Prostate gland (tissue), 2 donors: Measurements from ENCODE around the gene DHRS7B. TPM values are rescaled to one million over a fixed set of nuclear protein-coding genes. Genes with fewer than 3 reads are reported as not detected.
"Not testable (repeated sequence)": the region's sequence is repeated elsewhere in the genome, so short reads cannot be mapped to it uniquely, and the experiment has no call there.

Experiments
- DNase-seq: peaks from one replicate; pipeline ENCODE4 v3.0.0-alpha.2; 2019; ENCODE audit warnings: low spot score
- H3K27ac ChIP-seq, 2 donors: fragments of 200-600 bp; sonication (generic); 2 replicates each; pipeline ENCODE4 v1.5.1; 2017 to 2019
- H3K27me3 ChIP-seq: fragments of 200-600 bp; sonication (generic); replicated peaks from 2 replicates; pipeline ENCODE4 v1.5.1; 2019; ENCODE audit not compliant: insufficient read depth
- H3K36me3 ChIP-seq, 2 donors: fragments of 200-600 bp; sonication (generic); 1 replicate in 1 of 2; 2 replicates in 1 of 2; pipeline versions ENCODE4 v1.5.1 to v1.8.1; 2017 to 2019
- H3K4me1 ChIP-seq: fragments of 200-600 bp; sonication (generic); replicated peaks from 2 replicates; pipeline ENCODE4 v1.5.1; 2019
- H3K4me3 ChIP-seq, 2 donors: fragments of 200-600 bp; sonication (generic); 2 replicates each; pipeline ENCODE4 v1.5.1; 2017 to 2019
- H3K9me3 ChIP-seq: fragments of 200-600 bp; sonication (generic); 2 replicates; pipeline ENCODE4 v1.5.1; 2017
- POLR2A ChIP-seq: fragments of 450-650 bp; IDR thresholded peaks from one replicate; pipeline ENCODE4 v1.6.1; 2016; ENCODE audit warnings: antibody characterized with exemption, mild to moderate bottlenecking
- POLR2AphosphoS5 ChIP-seq: sonication (generic); formaldehyde crosslinking; IDR thresholded peaks from one replicate; pipeline ENCODE4 v1.6.1; 2017; ENCODE audit warnings: antibody characterized with exemption
- WGBS: methylation state at CpG from one replicate; pipeline ENCODE4 v1.1.5; 2018; 5-methylcytosine and 5-hydroxymethylcytosine counted together
- intact Hi-C: fragments of 100-400 bp; cut with DNase I; formaldehyde crosslinking; loops from one replicate; pipeline ENCODE4 v1.14.2; 2022
- total RNA-seq, 2 donors: library from RNA; depleted of rRNA; stranded (reverse); fragments of >200 nt; gene quantifications; one replicate each; pipeline ENCODE4 v1.1.0, GENCODE V29; 2016
- TF ChIP-seq, protein P1 (sequence below), 4 experiments: fragments of 200-600 bp in 2 of 4; fragments of 450-650 bp in 2 of 4; sonication (generic) in 2 of 4; IDR thresholded peaks; 1 replicate in 3 of 4; 2 replicates in 1 of 4; pipeline ENCODE4 v1.5.1; 2016 to 2019; ENCODE audit warnings: antibody characterized with exemption in 4 of 4, mild to moderate bottlenecking in 2 of 4, moderate library complexity in 2 of 4

DHRS7B gene
- total RNA-seq, 2 donors from 2014 or later: 52.1 to 67.5 TPM

DNA sequence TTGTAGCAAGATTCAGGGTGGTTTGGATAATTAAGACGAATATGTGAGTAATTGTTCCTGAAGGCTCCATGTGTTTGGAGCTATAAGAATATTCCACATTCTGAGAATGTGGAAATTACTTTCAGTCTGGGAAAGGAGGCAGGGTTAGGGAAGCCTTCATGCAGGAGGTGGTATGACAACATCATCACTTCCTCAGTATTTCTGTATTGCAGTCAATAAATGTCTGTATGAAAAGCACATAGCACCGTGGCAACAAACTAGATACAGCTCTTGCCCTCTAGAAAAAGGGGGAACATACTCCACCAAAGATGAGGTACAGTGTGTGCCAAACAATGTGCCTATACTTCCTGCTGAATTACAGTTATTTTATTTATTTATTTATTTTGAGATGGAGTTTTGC, 26.1 kb upstream of the DHRS7B start:
- no peak for DNase-seq
- no peak overlapping the region for H3K27ac ChIP-seq
- intact Hi-C loops: no loop called here
- H3K4me3 ChIP-seq: no peak overlapping the region
- TF ChIP-seq POLR2A (no peak), POLR2AphosphoS5 (no peak)
- TF ChIP-seq, protein P1, sequence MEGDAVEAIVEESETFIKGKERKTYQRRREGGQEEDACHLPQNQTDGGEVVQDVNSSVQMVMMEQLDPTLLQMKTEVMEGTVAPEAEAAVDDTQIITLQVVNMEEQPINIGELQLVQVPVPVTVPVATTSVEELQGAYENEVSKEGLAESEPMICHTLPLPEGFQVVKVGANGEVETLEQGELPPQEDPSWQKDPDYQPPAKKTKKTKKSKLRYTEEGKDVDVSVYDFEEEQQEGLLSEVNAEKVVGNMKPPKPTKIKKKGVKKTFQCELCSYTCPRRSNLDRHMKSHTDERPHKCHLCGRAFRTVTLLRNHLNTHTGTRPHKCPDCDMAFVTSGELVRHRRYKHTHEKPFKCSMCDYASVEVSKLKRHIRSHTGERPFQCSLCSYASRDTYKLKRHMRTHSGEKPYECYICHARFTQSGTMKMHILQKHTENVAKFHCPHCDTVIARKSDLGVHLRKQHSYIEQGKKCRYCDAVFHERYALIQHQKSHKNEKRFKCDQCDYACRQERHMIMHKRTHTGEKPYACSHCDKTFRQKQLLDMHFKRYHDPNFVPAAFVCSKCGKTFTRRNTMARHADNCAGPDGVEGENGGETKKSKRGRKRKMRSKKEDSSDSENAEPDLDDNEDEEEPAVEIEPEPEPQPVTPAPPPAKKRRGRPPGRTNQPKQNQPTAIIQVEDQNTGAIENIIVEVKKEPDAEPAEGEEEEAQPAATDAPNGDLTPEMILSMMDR (IDR thresholded peaks at IDR 0.05): no peak
- no peaks in the 10 kb centered on the region for H3K9me3 ChIP-seq
- no peaks in the 10 kb centered on the region for H3K36me3 ChIP-seq
- WGBS: 73% methylated on average over 2 of the region's 2 CpGs
- H3K4me1 ChIP-seq: no peaks in the 10 kb centered on the region
- no peaks in the 10 kb centered on the region for H3K27me3 ChIP-seq

DNA sequence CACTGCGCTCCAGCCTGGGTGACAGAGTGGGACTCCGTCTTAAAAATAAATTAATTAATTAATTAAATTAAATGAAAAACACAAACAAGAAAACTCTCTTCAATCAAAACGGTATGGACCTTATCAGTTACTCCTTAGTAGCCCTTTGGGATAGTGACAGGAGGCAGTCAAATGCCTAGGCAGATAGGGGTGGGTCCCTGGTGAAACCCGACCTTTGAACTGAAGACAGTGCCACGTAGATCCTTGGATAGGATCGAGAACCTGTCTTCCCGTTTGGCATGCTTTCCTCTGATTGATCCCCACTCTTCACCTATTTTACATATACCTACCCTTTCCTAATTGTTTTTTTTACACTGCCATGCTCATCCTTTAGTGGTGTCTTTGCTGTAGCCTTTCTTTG, 22.2 kb upstream of the DHRS7B start:
- Histone ChIP-seq H3K27me3 (no peaks in the 10 kb centered on the region), H3K36me3 (no peaks in the 10 kb centered on the region), H3K4me1 (no peaks in the 10 kb centered on the region), H3K4me3 (no peak overlapping the region), H3K9me3 (no peaks in the 10 kb centered on the region), H3K27ac (no peak overlapping the region)
- intact Hi-C loops: no loop called here
- TF ChIP-seq, protein P1 (IDR thresholded peaks at IDR 0.05): no peak
- no peak for TF ChIP-seq POLR2AphosphoS5
- no peak for TF ChIP-seq POLR2A
- DNase-seq: no peak
- 85% methylated on average over 7 of the region's 7 CpGs for WGBS

DNA sequence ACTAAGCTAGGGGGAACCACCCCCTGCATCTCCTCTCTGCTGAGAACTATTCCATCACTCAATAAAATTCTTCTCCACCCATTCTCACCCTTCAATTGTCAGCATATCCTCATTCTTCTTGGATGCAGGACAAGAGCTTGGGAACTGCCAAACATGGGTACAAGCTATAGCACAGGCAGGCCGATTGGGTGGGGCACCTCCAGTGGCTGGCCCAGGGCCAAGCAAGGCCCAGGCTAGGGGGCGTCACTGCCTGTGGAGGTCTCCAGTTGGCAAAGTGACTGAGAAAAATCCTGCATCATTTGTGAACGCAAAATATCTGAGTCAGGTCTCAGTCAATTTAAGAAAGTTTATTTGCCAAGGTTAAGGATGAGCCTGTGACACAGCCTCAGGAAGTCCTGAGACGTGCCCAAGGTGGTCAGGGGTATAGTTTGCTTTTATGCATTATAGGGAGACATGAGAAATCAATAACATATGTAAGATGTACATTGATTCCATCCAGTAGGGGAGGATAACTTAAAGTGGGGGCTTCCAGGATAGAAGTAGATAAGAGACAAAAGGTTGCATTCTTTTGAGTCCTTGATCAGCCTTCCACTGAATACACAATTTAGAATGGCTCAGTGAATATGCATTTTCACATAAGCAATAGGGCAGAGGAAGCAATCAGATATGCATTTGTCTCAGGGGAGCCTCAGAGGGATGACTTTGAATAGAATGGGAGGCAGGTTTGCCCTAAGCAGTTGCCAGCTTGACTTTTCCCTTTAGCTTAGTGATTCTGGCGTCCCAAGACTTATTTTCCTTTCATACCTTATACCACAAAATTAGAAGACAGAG, 21.5 kb upstream of the DHRS7B start:
- no peaks in the 10 kb centered on the region for H3K27me3 ChIP-seq
- WGBS: 69% methylated on average over 5 of the region's 5 CpGs
- DNase-seq: no peak
- TF ChIP-seq POLR2A: no peak
- TF ChIP-seq, protein P1 (IDR thresholded peaks at IDR 0.05): no peak
- no peak for TF ChIP-seq POLR2AphosphoS5
- H3K4me1 ChIP-seq: no peaks in the 10 kb centered on the region
- H3K4me3 ChIP-seq: no peak overlapping the region
- intact Hi-C loops: no loop called here
- no peaks in the 10 kb centered on the region for H3K36me3 ChIP-seq
- no peak overlapping the region for H3K27ac ChIP-seq
- no peaks in the 10 kb centered on the region for H3K9me3 ChIP-seq

DNA sequence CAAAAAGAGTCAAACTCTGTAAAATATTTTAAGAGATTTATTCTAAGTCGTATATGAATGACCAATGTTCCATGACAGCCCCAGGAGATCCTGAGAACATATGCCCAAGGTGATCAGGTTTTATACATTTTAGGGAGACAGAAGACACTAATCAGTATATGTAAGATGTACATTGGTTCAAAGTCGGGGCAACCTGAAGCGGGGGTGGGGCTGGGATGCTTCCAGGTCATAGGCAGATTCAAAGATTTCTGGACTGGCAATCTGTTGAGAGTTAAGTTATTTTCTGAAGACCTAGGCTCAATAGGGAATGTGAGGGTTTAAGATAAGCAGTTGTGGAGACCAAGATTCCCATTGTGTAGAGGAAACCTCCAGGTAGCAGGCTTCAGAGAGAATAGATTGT, 20.4 kb upstream of the DHRS7B start:
- Histone ChIP-seq H3K9me3 (no peaks in the 10 kb centered on the region), H3K4me3 (no peak overlapping the region), H3K4me1 (no peaks in the 10 kb centered on the region), H3K27me3 (no peaks in the 10 kb centered on the region), H3K27ac (no peak overlapping the region), H3K36me3 (no peaks in the 10 kb centered on the region)
- no peak for DNase-seq
- intact Hi-C loops: no loop called here
- WGBS: 77% methylated on average over 3 of the region's 3 CpGs
- TF ChIP-seq, protein P1 (IDR thresholded peaks at IDR 0.05): no peak
- TF ChIP-seq POLR2AphosphoS5 (no peak), POLR2A (no peak)

DNA sequence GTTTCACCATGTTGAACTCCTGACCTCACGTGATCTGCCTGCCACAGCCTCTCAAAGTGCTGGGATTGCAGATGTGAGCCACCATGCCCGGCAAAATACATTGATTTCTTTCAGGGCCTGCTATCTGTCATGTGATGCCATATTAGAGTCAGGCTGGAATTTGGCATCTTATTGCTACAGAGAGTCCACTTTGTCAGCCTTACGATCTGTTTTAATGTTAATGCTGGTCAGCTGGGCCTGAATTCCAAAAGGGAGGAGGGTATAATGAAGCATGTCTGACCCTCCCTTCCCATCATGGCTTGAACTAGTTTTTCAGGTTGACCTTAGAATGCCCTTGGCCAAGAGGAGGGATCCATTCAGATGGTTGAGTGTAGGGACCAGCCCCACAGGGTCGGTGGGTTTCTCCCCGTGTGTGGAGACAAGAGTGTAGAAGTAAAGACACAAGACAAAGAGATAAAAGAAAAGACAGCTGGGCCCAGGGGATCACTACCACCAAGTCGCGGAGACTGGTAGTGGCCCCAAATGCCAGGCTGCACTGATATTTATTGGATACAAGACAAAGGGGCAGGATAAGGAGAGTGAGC, 19.6 kb upstream of the DHRS7B start:
- DNase-seq, H3K9me3 ChIP-seq, H3K27ac ChIP-seq, H3K27me3 ChIP-seq, H3K36me3 ChIP-seq, H3K4me3 ChIP-seq, H3K4me1 ChIP-seq, intact Hi-C loops: not testable (repeated sequence)
- WGBS: 85% methylated on average over 7 of the region's 7 CpGs
